Measurements from ENCODE around the gene BMPR1A. TPM values are rescaled to one million over a fixed set of nuclear protein-coding genes. Genes with fewer than 3 reads are reported as not detected.

Gene BMPR1A
- total RNA-seq, 1 donor: 71.7 TPM

DNA sequence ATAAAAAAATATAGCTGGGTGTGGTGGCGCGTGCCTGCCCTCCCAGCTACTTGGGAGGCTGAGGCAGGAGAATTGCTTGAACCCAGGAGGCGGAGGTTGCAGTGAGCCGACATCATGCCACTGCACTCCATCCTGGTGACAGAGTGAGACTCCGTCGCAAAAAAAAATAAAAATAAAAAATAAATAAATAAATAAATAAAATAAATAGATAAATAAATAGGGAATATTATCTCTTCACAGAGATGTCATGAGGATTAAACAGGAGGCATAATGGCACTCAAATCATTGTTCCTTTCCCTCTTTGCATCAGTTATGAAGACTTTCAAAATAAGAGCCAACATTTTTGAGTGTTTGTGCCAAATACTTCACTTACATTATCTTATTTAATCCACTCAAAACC lies 32.0 kb upstream of the BMPR1A start:
- no peaks in the 10 kb centered on the region for H3K36me3 ChIP-seq (ENCODE audit: insufficient read depth, low read length)
- no peak overlapping the region for H3K4me3 ChIP-seq (ENCODE audit: insufficient read depth, low read length)
- H3K79me2 ChIP-seq (ENCODE audit: insufficient read depth, low read length): no peaks in the 10 kb centered on the region
- H3K27me3 ChIP-seq (ENCODE audit: insufficient read depth, low read length): no peaks in the 10 kb centered on the region
- TF ChIP-seq, protein P1, sequence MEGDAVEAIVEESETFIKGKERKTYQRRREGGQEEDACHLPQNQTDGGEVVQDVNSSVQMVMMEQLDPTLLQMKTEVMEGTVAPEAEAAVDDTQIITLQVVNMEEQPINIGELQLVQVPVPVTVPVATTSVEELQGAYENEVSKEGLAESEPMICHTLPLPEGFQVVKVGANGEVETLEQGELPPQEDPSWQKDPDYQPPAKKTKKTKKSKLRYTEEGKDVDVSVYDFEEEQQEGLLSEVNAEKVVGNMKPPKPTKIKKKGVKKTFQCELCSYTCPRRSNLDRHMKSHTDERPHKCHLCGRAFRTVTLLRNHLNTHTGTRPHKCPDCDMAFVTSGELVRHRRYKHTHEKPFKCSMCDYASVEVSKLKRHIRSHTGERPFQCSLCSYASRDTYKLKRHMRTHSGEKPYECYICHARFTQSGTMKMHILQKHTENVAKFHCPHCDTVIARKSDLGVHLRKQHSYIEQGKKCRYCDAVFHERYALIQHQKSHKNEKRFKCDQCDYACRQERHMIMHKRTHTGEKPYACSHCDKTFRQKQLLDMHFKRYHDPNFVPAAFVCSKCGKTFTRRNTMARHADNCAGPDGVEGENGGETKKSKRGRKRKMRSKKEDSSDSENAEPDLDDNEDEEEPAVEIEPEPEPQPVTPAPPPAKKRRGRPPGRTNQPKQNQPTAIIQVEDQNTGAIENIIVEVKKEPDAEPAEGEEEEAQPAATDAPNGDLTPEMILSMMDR (IDR thresholded peaks at IDR 0.05; ENCODE audit: extremely low read depth, low read depth, low read length): no peak
- no peaks in the 10 kb centered on the region for H3K9me3 ChIP-seq (ENCODE audit: low read depth, low read length)
- H3K4me1 ChIP-seq (ENCODE audit: insufficient read depth, low read length): no peaks in the 10 kb centered on the region
- no peaks in the 10 kb centered on the region for H4K20me1 ChIP-seq (ENCODE audit: insufficient read depth, low read length)
- H3K4me2 ChIP-seq (ENCODE audit: insufficient read depth, low read length): no peak overlapping the region
- H3K27ac ChIP-seq (ENCODE audit: low read depth, low read length): no peak overlapping the region
- peak; percentile 5 for DNase-seq (ENCODE audit: insufficient read length, low spot score, missing footprints)
- H2AFZ ChIP-seq (ENCODE audit: low read length): no peak overlapping the region

DNA sequence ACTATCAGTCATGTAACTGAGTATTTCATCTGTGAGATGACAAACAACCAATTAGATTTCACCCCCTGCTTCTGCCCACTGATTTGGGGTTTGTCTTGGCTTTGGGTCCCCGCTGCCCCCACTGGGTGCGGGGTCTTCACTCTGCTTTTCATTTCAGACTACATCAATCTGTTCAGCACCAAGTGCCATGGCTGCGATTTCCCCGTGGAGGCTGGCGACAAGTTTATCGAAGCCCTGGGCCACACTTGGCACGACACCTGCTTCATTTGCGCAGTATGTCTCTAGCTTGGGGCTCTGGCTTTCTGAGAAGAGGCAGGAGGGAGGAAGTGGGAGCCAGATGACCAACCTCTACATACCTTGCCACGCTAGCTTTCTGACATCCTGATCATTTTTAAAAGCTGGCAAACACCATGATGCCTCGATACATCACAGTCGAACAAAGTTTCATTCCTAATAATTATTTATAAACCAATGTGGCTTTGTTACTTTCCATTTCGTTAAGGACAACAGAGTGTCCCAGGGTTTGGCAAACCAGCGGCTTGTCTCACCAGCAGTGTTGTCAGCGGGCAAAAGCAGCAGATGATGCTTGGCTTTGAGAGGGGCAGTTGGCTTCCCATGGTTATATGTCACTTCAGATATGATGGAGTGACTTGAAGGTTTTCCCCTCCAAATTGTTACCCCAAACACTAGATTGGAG lies 30.3 kb upstream of the BMPR1A start:
- H3K27me3 ChIP-seq (ENCODE audit: insufficient read depth, low read length): no peaks in the 10 kb centered on the region
- no peaks in the 10 kb centered on the region for H4K20me1 ChIP-seq (ENCODE audit: insufficient read depth, low read length)
- H3K4me1 ChIP-seq (ENCODE audit: insufficient read depth, low read length): no peaks in the 10 kb centered on the region
- H2AFZ ChIP-seq (ENCODE audit: low read length): no peak overlapping the region
- no peak overlapping the region for H3K4me2 ChIP-seq (ENCODE audit: insufficient read depth, low read length)
- H3K36me3 ChIP-seq (ENCODE audit: insufficient read depth, low read length): no peaks in the 10 kb centered on the region
- no peak for DNase-seq (ENCODE audit: insufficient read length, low spot score, missing footprints)
- H3K4me3 ChIP-seq (ENCODE audit: insufficient read depth, low read length): no peak overlapping the region
- H3K27ac ChIP-seq (ENCODE audit: low read depth, low read length): no peak overlapping the region
- no peaks in the 10 kb centered on the region for H3K9me3 ChIP-seq (ENCODE audit: low read depth, low read length)
- TF ChIP-seq, protein P1 (IDR thresholded peaks at IDR 0.05; ENCODE audit: extremely low read depth, low read depth, low read length): no peak
- no peaks in the 10 kb centered on the region for H3K79me2 ChIP-seq (ENCODE audit: insufficient read depth, low read length)

DNA sequence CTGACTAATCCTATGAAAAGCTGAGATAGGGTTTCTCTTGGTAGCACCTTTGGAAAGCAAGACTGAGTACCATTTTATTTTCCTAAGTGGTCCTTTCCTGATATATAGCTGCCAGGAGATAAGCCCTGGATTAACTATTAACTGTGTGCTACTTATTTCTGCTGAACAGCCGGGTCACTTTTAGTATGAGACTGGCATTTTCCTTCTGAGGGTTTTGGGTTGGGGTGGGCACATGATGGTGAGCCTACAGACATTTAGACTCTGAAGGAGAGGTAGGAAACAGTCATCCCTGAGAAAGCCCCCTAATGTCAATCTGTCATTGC lies 29.8 kb upstream of the BMPR1A start:
- Histone ChIP-seq H4K20me1 (ENCODE audit: insufficient read depth, low read length) (no peaks in the 10 kb centered on the region), H3K4me3 (ENCODE audit: insufficient read depth, low read length) (no peak overlapping the region), H3K27ac (ENCODE audit: low read depth, low read length) (no peak overlapping the region), H3K36me3 (ENCODE audit: insufficient read depth, low read length) (no peaks in the 10 kb centered on the region), H2AFZ (ENCODE audit: low read length) (no peak overlapping the region), H3K4me1 (ENCODE audit: insufficient read depth, low read length) (no peaks in the 10 kb centered on the region), H3K79me2 (ENCODE audit: insufficient read depth, low read length) (no peaks in the 10 kb centered on the region), H3K27me3 (ENCODE audit: insufficient read depth, low read length) (no peaks in the 10 kb centered on the region), H3K9me3 (ENCODE audit: low read depth, low read length) (no peaks in the 10 kb centered on the region), H3K4me2 (ENCODE audit: insufficient read depth, low read length) (no peak overlapping the region)
- DNase-seq (ENCODE audit: insufficient read length, low spot score, missing footprints): no peak
- TF ChIP-seq, protein P1 (IDR thresholded peaks at IDR 0.05; ENCODE audit: extremely low read depth, low read depth, low read length): no peak

DNA sequence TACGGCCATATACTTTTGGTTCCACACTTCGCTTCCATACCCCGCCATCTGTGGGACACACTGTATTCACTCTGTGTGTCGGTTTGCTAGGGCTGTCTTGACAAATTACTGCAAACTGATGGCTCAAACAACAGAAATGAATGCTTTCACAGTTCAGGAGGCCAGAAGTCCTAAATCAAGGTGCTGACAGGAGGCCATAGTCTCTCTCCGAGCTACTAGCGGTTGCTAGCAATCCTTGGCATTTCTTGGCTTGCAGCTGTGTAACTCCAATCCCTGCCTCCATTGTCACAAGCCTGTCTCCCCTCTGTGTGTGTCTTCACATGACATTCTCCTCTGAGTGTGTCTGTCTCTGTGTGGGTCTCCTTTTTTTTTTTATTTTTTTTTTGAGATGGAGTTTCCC lies 28.9 kb upstream of the BMPR1A start:
- DNase-seq (ENCODE audit: insufficient read length, low spot score, missing footprints): no peak
- Histone ChIP-seq H3K36me3 (ENCODE audit: insufficient read depth, low read length) (no peaks in the 10 kb centered on the region), H3K4me2 (ENCODE audit: insufficient read depth, low read length) (no peak overlapping the region), H3K27me3 (ENCODE audit: insufficient read depth, low read length) (no peaks in the 10 kb centered on the region), H2AFZ (ENCODE audit: low read length) (no peak overlapping the region), H4K20me1 (ENCODE audit: insufficient read depth, low read length) (no peaks in the 10 kb centered on the region), H3K9me3 (ENCODE audit: low read depth, low read length) (no peaks in the 10 kb centered on the region), H3K79me2 (ENCODE audit: insufficient read depth, low read length) (no peaks in the 10 kb centered on the region), H3K4me1 (ENCODE audit: insufficient read depth, low read length) (no peaks in the 10 kb centered on the region), H3K27ac (ENCODE audit: low read depth, low read length) (no peak overlapping the region), H3K4me3 (ENCODE audit: insufficient read depth, low read length) (no peak overlapping the region)
- TF ChIP-seq, protein P1 (IDR thresholded peaks at IDR 0.05; ENCODE audit: extremely low read depth, low read depth, low read length): no peak
